ENCODE results near the gene HMG20B.

Gene HMG20B

GRCh38 chr19:3537101-3537437 is 35.7 kb upstream of the HMG20B start:
- no peak for DNase-seq (ENCODE audit: low read depth)

- DNase-seq (ENCODE audit: low read depth) = no peak
Observed at GRCh38 chr19:3537438-3538240, 35.1 kb upstream of the HMG20B start.

- DNase-seq (ENCODE audit: low read depth) = no peak
Observed at GRCh38 chr19:3538258-3538929, 34.4 kb upstream of the HMG20B start.

GRCh38 chr19:3538965-3539755 is 33.6 kb upstream of the HMG20B start, which contains the start of gene TEKTIP1:
TSS of gene TEKTIP1 (plus strand) at chr19:3539174. CDS start at chr19:3539178, 4 bp downstream.
- DNase-seq (ENCODE audit: low read depth) = no peak

- no peak for DNase-seq (ENCODE audit: low read depth)
Observed at GRCh38 chr19:3539756-3540118, 33.0 kb upstream of the HMG20B start.

GRCh38 chr19:3543150-3544057 is 29.3 kb upstream of the HMG20B start:
- DNase-seq (ENCODE audit: low read depth) = no peak

GRCh38 chr19:3544058-3544376 is 28.7 kb upstream of the HMG20B start:
- DNase-seq (ENCODE audit: low read depth) = no peak

- peak; percentile 63 for DNase-seq (ENCODE audit: low read depth)
Observed at GRCh38 chr19:3544742-3545668, 27.7 kb upstream of the HMG20B start.

GRCh38 chr19:3545669-3546034 is 27.1 kb upstream of the HMG20B start:
- DNase-seq (ENCODE audit: low read depth) = no peak

GRCh38 chr19:3546119-3546518 is 26.6 kb upstream of the HMG20B start:
- DNase-seq (ENCODE audit: low read depth) = no peak

GRCh38 chr19:3547301-3547731 is 25.4 kb upstream of the HMG20B start:
- DNase-seq (ENCODE audit: low read depth) = no peak

- no peak for DNase-seq (ENCODE audit: low read depth)
Observed at GRCh38 chr19:3547767-3548282, 24.9 kb upstream of the HMG20B start.

- DNase-seq (ENCODE audit: low read depth) = no peak
Observed at GRCh38 chr19:3548606-3549005, 24.1 kb upstream of the HMG20B start.

- DNase-seq (ENCODE audit: low read depth) = no peak
Observed at GRCh38 chr19:3549816-3550215, 22.9 kb upstream of the HMG20B start.

- no peak for DNase-seq (ENCODE audit: low read depth)
Observed at GRCh38 chr19:3550947-3551791, 21.6 kb upstream of the HMG20B start.

- no peak for DNase-seq (ENCODE audit: low read depth)
Observed at GRCh38 chr19:3551792-3552095, 21.0 kb upstream of the HMG20B start.

- DNase-seq (ENCODE audit: low read depth) = peak; percentile 34
Observed at GRCh38 chr19:3554254-3555083, 18.3 kb upstream of the HMG20B start.

GRCh38 chr19:3555653-3556422 is 16.9 kb upstream of the HMG20B start:
- DNase-seq (ENCODE audit: low read depth) = no peak
